T follicular helper cell (primary cell): ENCODE data around the gene SYP.
"Not testable (repeated sequence)": the region's sequence is repeated elsewhere in the genome, so short reads cannot be mapped to it uniquely, and the experiment has no call there.

Source experiments
- DNase-seq: peaks from one replicate; pipeline ENCODE4 v3.0.0-alpha.2; 2020; ENCODE audit warnings: low read depth

Gene SYP

GRCh38 chrX:49166914-49167739, 32.9 kb downstream of the SYP start:
- no peak for DNase-seq

GRCh38 chrX:49165901-49166881, 33.8 kb downstream of the SYP start:
- peak; percentile 64 for DNase-seq

- DNase-seq: no peak
These were observed 35.2 kb downstream of the SYP start for GRCh38 chrX:49164589-49165360.

GRCh38 chrX:49163555-49164419, 36.2 kb downstream of the SYP start:
- DNase-seq: peak; percentile 71

GRCh38 chrX:49162620-49163019, 37.4 kb downstream of the SYP start, which contains the start of gene MAGIX:
Gene MAGIX, plus strand, starts transcription at chrX:49162758. Its CDS starts 132 bp downstream, at chrX:49162890.
- DNase-seq: no peak

- no peak for DNase-seq
These were observed 38.4 kb downstream of the SYP start for GRCh38 chrX:49161632-49162031.

- DNase-seq: no peak
These were observed 39.1 kb downstream of the SYP start for GRCh38 chrX:49160908-49161307.

GRCh38 chrX:49157194-49157593, 42.8 kb downstream of the SYP start:
- no peak for DNase-seq

- DNase-seq: peak; percentile 76
These were observed 43.8 kb downstream of the SYP start for GRCh38 chrX:49155900-49156837.

- DNase-seq: no peak
These were observed 44.6 kb downstream of the SYP start for GRCh38 chrX:49155243-49155899.

- no peak for DNase-seq
These were observed 46.5 kb downstream of the SYP start for GRCh38 chrX:49153467-49153866.

- not testable (repeated sequence) for DNase-seq
These were observed 50.7 kb downstream of the SYP start for GRCh38 chrX:49149291-49149690.

GRCh38 chrX:49148390-49149100, 51.4 kb downstream of the SYP start:
- DNase-seq: not testable (repeated sequence)

GRCh38 chrX:49147936-49148335, 52.1 kb downstream of the SYP start:
- DNase-seq: no peak

- DNase-seq: no peak
These were observed 52.7 kb downstream of the SYP start for GRCh38 chrX:49147282-49147681.

- DNase-seq: not testable (repeated sequence)
These were observed 56.8 kb downstream of the SYP start for GRCh38 chrX:49143154-49143553.

- DNase-seq: not testable (repeated sequence)
These were observed 57.7 kb downstream of the SYP start for GRCh38 chrX:49142264-49142663.

GRCh38 chrX:49139713-49140112, 60.3 kb downstream of the SYP start:
- no peak for DNase-seq
